NOMO-1 (cell line): Measurements from ENCODE around the gene RASGRP3.
"Not testable (repeated sequence)": the region's sequence is repeated elsewhere in the genome, so short reads cannot be mapped to it uniquely, and the experiment has no call there.

Source experiments
- DNase-seq, 2 experiments: peaks; one replicate each; lab custom pipeline; 2025; ENCODE audit not compliant: unreplicated experiment in 2 of 2; lab: John Stamatoyannopoulos, UW

Gene RASGRP3, protein sequence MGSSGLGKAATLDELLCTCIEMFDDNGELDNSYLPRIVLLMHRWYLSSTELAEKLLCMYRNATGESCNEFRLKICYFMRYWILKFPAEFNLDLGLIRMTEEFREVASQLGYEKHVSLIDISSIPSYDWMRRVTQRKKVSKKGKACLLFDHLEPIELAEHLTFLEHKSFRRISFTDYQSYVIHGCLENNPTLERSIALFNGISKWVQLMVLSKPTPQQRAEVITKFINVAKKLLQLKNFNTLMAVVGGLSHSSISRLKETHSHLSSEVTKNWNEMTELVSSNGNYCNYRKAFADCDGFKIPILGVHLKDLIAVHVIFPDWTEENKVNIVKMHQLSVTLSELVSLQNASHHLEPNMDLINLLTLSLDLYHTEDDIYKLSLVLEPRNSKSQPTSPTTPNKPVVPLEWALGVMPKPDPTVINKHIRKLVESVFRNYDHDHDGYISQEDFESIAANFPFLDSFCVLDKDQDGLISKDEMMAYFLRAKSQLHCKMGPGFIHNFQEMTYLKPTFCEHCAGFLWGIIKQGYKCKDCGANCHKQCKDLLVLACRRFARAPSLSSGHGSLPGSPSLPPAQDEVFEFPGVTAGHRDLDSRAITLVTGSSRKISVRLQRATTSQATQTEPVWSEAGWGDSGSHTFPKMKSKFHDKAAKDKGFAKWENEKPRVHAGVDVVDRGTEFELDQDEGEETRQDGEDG

DNA sequence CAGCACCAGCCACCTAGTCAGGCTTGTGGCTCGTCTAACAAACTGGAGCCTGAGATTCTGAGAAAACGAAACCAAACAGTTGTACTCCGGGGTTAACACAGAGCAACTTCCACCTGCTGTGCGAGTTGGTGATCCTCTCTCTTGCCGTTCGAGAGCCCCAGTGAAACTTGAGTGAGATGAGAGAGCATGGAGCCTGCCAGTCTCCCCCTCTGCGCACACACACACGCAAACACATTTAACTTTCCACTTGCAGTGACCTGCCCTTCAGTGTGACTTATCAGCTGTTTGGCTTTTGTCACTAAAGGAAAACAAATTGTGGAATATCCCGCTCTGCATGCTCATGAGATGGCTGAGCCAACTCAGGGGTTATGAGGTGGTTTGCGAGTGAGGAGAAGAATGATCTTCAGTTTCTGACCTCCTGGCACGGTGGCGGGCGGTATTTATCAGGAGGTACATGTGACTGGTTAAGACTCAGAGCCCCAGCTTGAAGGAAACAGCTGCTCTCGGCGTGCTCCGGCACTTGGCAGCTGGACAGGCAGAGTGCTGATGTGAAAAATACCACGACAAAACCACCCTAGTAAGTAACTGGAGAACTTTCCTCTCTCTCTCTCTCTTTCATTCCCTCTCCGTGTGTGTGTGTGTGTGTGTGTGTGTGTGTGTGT, at the start of gene RASGRP3:
Gene RASGRP3 (plus strand): TSS at position 519 of the 662 bp plus-strand sequence. CDS start 38,488 bp downstream, outside the sequence.
- DNase-seq = peak; percentile 37 to 71

DNA sequence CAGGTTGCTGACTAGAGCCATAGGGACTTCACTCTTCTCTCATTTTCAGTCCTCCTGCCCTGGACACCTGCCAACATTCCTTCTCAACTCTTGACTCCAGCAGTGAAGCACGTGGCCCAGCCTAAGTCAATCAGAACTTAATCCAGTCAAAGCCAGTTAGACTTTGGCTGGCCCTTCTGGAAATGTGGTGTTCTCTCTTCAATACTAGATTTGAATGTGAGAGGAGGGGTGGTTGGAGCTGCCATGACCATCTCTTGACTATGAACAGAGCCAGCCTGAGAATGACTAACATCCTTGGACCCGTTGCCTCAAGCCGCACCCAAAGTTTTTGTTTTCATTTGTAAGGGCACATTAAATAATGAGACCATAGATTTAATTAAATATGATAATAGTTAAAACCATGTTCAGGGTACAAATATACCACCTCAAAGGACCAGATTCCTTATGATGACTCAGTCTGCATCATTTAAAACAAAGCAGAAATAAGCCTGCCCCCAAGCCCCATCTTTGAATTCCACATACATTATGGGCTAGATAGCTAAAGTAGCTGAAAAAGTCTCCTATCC, 49.7 kb upstream of the RASGRP3 start:
- DNase-seq = no peak

DNA sequence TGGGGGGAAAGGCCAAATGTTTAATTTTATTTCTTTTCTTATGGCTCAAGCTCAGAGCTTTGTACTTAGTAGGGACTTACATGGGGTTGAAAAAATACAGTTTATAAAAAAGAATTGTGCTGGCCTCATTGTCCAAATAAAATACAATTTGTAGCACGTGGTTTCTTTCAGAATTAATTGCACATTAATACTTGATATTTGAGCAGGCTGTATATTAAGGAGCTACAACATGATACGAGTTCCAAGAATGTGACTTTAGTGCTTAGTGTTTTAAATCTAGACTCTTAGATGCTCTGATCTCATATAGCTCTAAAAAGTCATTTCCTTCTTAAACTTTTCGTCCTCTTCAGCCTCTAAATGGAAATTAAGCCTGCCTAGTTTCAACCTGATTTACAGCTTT, 46.4 kb upstream of the RASGRP3 start:
- DNase-seq = no peak

DNA sequence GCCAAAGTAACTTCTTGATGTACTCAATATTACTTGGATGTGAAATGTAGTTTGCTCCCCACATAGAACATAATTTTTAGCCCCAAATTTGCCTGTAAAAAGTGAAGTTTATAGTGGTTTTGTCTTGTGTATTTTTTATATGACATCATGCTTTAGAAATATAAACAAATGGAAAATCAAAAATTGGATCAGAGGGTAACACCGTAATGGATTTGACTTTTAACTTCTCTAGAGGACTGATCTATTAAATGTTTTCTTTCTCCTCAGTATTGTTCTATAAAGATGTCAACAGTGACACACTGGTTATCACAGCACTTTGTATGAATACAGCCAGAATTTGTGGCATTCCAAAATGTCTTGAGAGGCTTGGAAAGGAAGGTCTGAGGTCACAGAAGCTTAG, 45.6 kb upstream of the RASGRP3 start:
- no peak for DNase-seq

DNA sequence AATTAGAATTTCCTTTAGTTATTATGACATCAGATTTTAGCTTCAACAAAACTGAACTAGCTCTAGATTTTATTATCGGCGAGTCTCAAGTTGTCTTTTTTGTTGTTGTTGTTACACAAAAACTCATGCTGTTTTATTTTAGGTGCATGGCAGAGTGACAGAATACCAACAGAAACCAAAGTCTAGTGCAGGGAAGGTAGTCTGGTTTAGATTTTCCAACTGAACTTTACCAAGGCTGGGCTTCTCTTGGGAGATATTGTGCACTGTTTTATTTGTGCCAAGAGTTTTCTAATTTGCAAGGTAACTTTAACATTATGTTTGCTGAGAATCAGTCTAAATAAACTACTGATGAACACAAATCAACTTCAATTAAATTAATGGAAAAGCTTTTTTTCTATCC, 43.6 kb upstream of the RASGRP3 start:
- DNase-seq = no peak

DNA sequence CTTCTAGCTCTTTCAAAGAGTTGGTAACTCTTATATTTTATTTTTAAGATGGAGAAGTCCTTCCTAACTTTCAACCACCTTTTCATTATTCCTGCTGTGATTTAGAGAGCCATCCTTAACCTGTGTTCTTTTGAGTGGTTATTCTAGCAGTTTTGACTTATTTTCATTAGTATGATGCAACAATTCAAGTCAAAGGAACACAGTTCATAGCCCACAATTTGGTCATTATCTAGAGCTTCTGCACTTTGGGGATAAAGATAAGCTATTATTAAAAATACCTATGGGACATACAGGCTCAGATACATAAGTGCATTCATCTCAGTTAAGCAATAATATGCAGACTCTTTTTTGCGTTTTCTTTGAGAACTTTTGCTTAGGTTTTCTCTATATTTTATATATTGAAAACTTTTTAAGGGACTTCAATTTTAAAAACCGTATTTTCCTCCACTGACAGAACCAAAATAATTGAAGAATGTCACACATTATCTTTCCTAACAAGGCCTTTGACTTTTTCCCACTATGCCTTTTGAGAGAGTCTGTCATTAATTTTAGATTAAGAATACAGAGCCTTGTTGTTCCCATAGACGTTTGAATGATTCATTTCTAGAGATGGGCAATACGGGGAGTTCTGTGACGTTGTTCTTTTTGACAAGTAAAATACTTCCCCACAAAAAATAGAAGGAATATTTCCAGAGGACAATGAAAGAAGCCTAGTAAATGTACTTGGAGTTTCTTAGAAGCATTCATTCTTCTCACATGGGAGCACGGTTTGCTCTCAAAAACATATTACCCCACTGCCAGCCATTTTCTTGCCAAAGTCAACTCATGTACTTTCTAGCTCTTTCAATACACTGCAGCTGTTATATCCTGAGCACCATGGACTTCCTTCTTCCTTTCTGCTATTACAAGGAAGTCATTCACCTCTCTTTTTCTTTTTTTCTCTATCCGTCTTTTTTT, 42.9 kb upstream of the RASGRP3 start:
- DNase-seq = no peak

DNA sequence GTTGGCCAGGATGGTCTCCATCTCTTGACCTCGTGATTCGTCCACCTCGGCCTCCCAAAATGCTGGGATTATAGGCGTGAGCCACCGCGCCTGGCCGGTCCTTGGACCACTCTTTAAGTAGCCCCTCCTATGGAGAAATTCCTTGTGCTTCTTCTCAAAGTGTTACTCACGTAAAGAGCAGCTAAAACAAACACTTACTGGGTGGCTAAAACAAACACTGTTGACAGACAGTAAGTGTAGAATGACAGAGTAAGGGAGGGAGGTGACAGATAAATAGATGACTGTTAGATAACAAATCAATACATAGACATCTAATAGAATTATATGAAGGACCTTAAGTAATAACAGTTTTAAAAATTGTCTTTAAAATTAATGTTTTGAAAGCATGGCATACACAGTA, 40.9 kb upstream of the RASGRP3 start:
- no peak for DNase-seq

DNA sequence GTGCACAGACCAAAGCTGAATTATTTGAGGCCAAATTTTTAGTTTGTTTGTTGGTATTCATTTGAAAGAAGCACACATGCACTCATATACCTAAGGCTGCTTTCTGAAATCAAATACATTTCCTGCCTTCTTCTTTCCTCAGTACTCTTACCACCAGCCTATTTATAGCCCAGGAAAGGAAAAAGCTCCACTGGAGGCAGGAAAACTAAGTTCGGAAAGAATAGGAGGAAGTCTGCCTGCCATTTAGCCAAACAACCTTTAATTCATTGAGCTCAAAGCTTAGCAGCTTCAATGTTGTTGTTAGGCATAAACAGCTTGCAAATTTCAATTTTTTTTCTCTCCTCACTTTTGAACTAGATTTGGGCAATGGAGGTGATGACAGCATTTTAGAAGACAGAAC, 40.4 kb upstream of the RASGRP3 start:
- no peak for DNase-seq

DNA sequence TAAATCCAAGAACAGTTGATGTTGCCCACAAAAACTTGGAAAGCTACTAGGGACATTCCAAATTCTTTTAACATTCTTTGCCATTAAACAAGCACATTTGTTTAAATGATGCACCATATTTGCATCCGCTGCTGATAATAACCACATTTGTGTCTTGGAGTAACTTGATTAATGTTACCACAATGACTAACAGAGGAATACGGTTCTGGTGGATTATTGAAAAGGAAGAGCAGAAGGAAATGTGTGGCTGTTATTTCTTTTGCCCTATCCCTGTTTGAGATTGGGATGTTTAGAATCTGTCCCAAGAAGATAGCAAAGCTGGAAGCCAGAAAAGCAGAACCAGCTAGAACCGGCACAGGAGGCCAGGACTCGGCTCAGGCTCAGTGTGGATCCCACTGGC, 39.2 kb upstream of the RASGRP3 start:
- DNase-seq = no peak

DNA sequence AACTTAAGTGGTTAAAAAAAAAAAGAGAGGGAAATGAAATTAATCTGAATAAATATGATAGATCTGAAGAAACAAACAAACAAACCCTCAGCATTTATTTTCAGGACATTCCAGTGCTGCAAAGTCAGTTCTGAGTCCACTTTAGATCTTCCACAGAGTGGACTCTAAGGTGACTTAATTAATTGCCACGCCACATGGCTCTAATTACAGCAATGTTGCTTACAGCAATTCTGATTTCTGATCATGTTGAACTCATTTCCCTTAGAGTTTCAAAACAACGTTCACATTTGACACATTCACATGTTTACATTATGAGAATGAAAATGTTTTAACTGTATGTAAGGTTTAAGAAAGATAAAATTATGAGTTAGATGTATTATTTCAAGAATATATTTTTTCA, 38.6 kb upstream of the RASGRP3 start:
- DNase-seq = no peak

DNA sequence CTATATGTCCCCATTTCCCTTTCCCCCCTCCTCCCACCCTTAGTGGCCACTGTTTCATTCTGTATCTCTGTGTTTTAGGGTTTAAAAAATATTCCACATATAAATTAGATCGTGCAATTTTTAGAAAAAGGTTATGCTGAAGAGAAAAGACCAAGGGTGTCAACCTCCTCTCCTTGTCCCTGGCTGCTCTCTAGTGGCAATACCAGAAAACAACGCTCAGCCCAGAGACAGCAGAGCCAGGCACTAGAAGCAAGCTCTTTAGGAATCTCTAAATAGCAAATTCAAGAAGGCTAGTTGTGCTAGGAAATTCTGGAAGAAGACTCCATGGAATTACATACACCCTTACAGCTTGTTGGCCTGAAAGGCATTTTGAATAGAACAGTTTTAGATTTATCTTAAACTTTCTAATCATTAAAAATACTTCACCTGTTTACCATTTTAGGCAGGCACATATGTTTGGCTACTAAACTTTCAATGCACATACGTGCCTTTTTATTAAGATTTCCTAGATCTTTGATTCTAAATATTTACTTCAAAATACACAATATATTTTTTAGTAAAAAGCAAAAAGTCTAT, 35.1 kb upstream of the RASGRP3 start:
- DNase-seq = peak in 1 of 2 experiments; percentile 19

DNA sequence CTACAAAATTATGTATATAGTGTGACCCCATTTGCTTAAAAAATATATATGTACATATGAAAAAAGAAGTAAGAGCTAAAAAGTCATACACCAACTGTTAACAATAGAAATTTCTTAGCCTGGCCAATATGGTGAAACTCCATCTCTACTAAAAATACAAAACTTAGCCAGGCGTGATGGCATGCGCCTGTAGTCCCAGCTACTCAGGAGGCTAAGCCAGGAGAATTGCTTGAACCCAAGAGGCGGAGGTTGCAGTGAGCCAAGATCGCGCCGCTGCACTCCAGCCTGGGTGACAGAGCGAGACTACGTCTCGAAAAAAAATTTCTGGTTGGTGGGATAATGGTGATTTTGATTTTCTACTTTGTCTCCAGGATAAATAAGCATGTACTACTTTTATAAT, 34.4 kb upstream of the RASGRP3 start:
- DNase-seq = not testable (repeated sequence)

DNA sequence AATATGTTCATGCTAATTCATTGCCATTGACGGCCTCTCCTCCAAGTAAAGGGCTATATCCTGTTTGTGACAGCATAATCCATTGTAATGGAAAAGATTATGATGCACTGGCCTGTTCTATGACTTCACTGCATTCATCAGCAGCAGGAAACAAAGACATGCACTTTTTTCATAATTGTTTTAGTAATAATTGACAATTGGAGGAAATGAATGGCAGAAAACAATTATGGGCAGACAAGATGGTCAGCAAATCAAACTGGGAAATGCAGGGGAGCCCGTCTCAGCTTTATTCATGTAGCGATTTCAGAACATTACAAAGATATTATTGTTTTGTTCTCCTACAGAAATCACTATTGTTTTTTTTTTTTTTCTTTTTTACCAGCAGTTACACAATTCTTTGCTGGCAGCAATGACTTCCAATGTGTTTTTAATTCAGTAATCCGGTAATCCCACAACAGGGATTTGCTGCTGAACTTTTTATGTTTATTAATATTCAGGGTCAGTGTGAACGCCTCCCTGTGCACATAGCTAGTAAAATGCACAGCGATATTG, 33.8 kb upstream of the RASGRP3 start:
- DNase-seq = no peak

DNA sequence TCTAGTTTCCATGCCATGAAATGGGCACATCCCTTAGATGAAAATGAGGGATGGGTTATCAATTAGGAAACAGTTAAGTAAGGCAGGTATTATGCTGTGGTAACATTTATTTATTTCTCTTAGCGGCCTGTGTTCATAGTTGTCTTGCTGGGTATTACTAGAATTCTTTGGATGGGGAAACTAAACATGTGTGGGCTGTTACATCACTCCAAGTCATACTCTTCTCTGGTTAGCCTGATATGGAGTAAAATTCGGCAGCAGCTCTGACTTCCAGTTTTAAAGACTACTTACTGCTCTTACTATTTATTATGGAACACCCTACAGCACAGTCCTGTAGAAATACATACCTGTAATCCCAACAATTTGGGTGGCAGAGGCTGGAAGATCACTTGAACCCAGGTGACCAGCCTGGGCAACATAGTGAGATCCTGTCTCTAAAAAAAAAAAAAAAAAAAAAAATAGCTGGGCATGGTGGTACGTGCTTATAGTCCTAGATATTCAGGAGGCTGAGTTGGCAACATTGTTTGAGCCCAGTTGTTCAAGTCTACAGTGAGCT, 33.1 kb upstream of the RASGRP3 start:
- no peak for DNase-seq

DNA sequence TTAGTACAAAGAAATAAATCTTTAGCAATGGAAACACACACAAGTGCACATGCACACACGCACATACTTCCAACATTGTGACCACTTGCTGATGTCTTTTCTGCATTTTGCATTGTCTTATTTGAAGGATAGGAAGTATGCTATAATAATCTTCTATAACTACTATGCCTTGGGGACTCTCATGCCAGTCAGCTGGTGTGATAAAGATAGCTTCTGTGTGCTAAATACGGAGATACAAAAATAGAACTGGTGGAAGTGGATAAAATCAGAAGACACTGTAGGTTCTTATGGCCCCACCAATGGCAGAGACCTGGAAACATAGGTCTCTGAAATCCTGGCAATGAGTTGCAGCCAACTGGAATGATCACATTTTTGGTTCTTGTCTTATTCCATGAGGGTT, 31.5 kb upstream of the RASGRP3 start:
- no peak for DNase-seq

DNA sequence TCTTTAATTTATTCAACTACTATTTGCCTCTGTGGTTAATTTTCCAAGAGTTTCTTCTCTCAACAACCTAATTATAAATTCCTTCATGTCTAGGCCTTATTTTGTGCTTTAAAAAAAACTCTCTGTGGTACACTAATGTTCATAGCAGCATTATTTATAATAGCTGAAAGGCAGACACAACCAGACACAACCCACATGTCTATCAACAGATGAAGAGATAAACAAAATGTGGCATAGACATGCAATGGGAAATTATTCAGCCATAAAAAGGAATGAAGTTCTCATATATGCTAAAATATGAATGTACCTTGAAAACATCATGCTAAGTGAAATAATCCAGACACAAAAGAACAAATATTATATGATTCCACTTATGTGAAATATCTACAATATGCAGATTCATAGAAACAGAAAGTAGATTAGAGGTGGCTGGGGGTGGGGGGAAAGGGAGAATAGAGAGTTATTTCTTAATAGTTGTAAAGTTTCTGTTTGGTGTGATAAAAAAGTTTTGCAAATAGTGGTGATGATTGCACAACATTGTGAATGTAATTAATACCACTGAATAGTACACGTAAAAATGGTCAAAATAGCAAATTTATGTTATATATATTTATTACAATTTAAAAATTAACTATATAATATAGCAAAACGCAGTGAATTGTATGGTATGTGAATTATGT, 28.1 kb upstream of the RASGRP3 start:
- DNase-seq = peak in 1 of 2 experiments; percentile 9

DNA sequence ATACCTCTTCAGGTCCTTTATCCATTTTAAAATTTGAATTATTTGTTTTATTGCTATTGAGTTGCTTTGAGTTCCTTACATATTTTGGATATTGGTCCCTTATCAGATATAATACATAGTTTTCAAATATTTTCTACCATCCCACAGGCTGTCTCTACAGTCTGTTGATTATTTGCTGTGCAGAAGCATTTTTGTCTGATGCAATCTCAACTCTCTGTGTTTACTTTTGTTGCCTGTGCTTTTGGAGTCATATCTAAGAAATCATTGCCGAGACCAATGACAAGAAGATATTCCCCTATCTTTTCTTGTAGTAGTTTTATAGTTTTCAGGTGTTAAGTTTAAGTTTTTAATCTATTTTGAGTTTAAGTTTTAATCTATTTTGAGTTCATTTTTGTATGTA, 25.2 kb upstream of the RASGRP3 start:
- no peak for DNase-seq

DNA sequence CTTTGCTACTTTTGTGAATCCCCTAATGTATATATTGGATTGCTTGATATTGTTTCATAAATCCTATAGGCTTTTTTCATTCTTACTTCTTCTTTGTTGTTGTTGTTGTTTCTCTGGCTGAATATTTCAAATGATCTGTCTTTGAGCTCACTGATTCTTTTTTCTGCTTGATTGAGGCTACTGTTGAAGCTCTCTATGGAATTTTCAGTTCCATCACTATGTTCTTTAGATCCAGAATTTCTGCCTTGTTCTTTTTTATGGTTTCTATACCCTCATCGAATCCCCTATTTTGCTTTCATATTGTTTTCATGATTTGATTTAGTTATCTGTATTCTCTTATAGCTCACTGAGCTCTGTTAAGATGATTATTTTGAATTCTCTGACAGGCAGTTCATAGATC, 24.6 kb upstream of the RASGRP3 start:
- no peak for DNase-seq

DNA sequence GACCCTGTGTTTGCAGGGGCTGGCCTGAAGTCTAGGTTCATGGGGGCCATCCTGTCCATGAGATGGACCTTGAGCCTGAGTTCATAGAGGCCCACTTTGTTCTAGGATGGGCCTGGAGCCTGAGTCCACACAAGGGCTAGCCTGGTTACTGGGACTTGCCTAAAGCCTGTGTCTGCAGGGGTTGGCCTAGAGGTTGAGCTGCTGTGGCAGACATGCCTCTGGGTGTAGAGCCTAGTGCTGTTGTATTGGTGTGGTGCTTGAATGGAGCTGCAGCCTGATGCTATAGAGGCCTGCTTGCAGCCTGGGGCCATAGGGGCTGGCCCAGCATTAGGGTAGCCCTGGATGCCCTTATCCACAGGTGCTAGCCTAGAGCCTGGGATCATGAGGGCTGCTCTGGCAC, 23.9 kb upstream of the RASGRP3 start:
- no peak for DNase-seq
